WTC11 (cell line): ENCODE results near the gene M1AP.

Experiments used
- ERG ChIP-seq: fragments of 250-450 bp; sonication (Bioruptor Pico); IDR thresholded peaks from 2 replicates; pipeline ENCODE4 v1.8.0; 2021; ENCODE audit warnings: mild to moderate bottlenecking
- MAX ChIP-seq: sonication (generic); formaldehyde crosslinking; IDR thresholded peaks from 2 replicates; pipeline ENCODE4 v1.8.0; 2022; ENCODE audit warnings: mild to moderate bottlenecking, missing genetic modification reagents
- PREB ChIP-seq: sonication (generic); formaldehyde crosslinking; IDR thresholded peaks from 2 replicates; pipeline ENCODE4 v1.8.1; 2022; ENCODE audit warnings: mild to moderate bottlenecking, missing genetic modification reagents, moderate library complexity, borderline replicate concordance
- SP1 ChIP-seq: sonication (generic); formaldehyde crosslinking; conservative IDR thresholded peaks from 2 replicates; pipeline ENCODE4 v1.8.1; 2022; ENCODE audit warnings: missing genetic modification reagents
- USF2 ChIP-seq: sonication (generic); formaldehyde crosslinking; IDR thresholded peaks from 2 replicates; pipeline ENCODE4 v1.8.1; 2023; ENCODE audit warnings: mild to moderate bottlenecking, missing genetic modification reagents, moderate library complexity

GRCh38 chr2:74556831-74557370, 91.2 kb downstream of the M1AP start:
- TF ChIP-seq USF2 (CRISPR knock-in tag) (no peak), PREB (CRISPR knock-in tag) (no peak), SP1 (CRISPR knock-in tag) (no peak), MAX (CRISPR knock-in tag) (no peak), ERG (CRISPR knock-in tag) (no peak)
